Measurements from ENCODE around the gene RCOR1. TPM values are rescaled to one million over a fixed set of nuclear protein-coding genes. Genes with fewer than 3 reads are reported as not detected.

Gene RCOR1
- total RNA-seq, 1 donor from 2014 or later, result 11.0 TPM

DNA sequence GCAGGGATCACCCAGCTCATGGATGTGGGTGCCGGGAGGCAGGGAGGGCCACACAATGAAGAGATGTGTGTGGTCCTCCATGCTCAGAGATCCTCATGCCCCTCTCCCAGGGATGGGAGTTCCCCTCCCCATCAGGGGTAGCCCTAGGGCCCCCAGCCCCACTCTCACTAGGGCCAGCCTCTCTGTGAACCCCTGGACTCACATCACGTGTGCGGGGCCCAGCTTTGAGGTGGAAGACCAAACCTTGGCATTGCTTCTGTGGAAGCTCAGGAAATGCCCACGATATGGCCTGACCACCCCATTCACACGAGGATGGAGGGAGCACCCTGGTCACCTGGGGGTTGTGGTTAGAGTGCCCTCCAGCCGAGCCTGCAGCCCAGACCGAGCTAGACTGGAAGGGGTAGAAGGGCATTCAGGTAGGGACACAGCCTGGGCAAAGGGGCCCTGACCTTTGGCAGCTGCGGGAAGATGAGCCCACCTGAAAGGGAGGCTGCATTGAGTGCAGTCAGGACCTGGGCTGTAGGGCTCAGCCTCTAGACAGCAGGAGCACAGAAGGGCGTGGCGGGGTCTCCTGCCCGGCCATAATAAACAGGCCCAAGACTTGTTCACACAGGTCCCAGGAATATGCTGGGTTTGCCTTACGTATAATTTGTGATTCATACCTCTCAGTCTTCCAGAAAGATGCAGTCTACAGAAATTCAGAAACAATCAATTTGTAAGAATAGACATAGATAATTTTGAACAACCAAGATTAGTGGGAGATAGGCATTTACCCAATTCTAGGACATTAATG lies 34.8 kb upstream of the RCOR1 start:
- Histone ChIP-seq H3K27ac (replicated peaks) (no peak overlapping the region), H3K4me3 (no peak overlapping the region), H3K27me3 (ENCODE audit: low read depth) (no peaks in the 10 kb centered on the region), H3K4me1 (peaks cover 10% of the 10 kb centered on the region), H3K36me3 (no peaks in the 10 kb centered on the region), H3K9me3 (replicated peaks) (no peaks in the 10 kb centered on the region)
- DNase-seq, result no peak
- intact Hi-C loops (cut with micrococcal nuclease), result no loop called here
- TF ChIP-seq, protein P1, sequence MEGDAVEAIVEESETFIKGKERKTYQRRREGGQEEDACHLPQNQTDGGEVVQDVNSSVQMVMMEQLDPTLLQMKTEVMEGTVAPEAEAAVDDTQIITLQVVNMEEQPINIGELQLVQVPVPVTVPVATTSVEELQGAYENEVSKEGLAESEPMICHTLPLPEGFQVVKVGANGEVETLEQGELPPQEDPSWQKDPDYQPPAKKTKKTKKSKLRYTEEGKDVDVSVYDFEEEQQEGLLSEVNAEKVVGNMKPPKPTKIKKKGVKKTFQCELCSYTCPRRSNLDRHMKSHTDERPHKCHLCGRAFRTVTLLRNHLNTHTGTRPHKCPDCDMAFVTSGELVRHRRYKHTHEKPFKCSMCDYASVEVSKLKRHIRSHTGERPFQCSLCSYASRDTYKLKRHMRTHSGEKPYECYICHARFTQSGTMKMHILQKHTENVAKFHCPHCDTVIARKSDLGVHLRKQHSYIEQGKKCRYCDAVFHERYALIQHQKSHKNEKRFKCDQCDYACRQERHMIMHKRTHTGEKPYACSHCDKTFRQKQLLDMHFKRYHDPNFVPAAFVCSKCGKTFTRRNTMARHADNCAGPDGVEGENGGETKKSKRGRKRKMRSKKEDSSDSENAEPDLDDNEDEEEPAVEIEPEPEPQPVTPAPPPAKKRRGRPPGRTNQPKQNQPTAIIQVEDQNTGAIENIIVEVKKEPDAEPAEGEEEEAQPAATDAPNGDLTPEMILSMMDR (IDR thresholded peaks at IDR 0.05; ENCODE audit: borderline replicate concordance), result no peak

DNA sequence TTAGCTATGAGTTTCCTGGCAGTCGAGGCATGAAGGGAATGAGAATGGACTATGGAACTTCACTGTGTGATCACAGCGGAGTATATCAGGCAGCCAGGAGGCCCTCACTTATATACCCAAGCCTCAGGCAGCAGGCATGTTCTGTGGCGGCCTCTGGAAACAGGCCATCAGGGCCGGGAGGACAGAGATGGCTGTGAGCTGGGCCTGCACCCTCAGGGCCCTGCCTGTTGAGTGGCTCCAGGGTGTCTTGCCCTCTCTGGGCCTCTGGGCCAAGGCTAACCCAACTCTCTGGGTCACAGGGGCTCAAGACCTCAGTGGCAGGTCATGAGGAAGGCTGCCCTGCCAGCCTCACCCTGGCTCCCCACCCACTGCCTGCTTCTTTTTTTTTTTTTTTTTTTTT lies 33.9 kb upstream of the RCOR1 start:
- intact Hi-C loops (cut with micrococcal nuclease), result no loop called here
- Histone ChIP-seq H3K27me3 (ENCODE audit: low read depth) (no peaks in the 10 kb centered on the region), H3K27ac (replicated peaks) (no peak overlapping the region), H3K36me3 (no peaks in the 10 kb centered on the region), H3K9me3 (replicated peaks) (peaks cover 1% of the 10 kb centered on the region), H3K4me1 (peaks cover 10% of the 10 kb centered on the region), H3K4me3 (no peak overlapping the region)
- DNase-seq, result no peak
- TF ChIP-seq, protein P1 (IDR thresholded peaks at IDR 0.05; ENCODE audit: borderline replicate concordance), result no peak

DNA sequence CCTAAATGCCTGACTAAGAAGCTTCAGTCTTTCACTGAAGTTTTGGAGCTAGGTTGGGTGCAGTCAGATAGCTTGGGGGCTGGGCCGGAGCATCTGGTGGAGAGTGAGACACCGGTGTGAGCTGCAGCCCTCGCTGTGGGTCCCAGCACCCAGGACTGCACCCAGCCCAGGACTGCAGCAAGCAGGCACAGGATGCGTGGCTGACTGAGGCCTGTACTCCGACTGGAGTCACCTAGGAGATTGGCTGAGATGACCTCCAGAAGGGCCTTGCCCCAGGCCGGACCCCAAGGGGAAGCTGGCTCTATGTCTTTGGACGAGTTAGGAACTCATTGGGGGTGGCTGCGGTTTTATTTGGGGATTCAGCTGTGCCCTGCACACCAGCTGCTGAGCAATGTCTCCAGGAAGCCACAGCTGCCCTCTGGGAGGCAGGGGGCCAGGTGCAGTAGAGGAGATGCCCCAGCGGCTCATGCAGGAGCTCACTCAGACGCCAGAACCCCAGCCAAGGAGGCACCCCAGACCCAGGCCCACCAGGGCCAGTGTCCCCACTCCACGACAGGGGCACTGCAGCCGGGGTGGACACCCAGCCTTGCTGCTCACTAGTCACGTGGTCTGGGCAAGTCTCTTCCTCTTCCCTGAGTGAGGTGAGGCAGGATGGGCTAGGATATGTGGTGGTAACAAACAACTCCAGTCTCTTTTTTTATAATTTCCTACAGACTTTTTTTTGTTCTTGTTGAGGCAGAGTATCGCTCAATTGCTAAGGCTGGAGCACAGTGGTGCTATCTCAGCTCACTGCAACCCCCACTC lies 31.8 kb upstream of the RCOR1 start:
- Histone ChIP-seq H3K4me3 (no peak overlapping the region), H3K27me3 (ENCODE audit: low read depth) (no peaks in the 10 kb centered on the region), H3K9me3 (replicated peaks) (peaks cover 4% of the 10 kb centered on the region), H3K27ac (replicated peaks) (no peak overlapping the region), H3K36me3 (no peaks in the 10 kb centered on the region), H3K4me1 (no peaks in the 10 kb centered on the region)
- intact Hi-C loops (cut with micrococcal nuclease), result no loop called here
- DNase-seq, result no peak
- TF ChIP-seq, protein P1 (IDR thresholded peaks at IDR 0.05; ENCODE audit: borderline replicate concordance), result no peak

DNA sequence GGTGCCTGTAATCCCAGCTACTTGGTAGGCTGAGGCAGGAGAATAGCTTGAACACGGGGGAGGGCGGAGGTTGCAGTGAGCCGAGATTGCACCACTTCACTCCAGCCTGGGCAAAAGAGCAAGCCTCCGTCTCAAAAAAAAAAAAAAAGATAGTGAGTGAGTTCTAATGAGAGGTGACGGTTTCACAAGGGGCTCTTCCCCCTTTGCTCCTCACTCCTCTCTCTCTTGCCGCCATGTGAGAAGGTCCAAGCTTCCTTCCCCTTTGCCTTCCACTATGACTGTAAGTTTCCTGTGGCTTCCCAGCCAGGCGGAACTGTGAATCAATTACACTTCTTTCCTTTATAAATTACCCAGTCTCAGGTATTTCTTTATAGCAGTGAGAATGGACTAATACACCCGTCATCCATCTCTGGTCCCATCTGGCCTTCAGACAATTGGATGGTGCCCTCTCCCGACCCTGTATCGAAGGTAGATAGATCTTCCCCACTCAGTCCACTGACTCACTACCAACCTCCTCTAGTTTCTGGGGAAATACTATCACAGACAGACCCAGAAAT lies 27.0 kb upstream of the RCOR1 start:
- no peak overlapping the region for H3K27ac ChIP-seq (replicated peaks)
- TF ChIP-seq, protein P1 (IDR thresholded peaks at IDR 0.05; ENCODE audit: borderline replicate concordance), result no peak
- H3K27me3 ChIP-seq (ENCODE audit: low read depth), result peaks cover 3% of the 10 kb centered on the region
- intact Hi-C loops (cut with micrococcal nuclease), result no loop called here
- H3K4me3 ChIP-seq, result no peak overlapping the region
- H3K4me1 ChIP-seq, result no peaks in the 10 kb centered on the region
- no peaks in the 10 kb centered on the region for H3K36me3 ChIP-seq
- no peak for DNase-seq
- H3K9me3 ChIP-seq (replicated peaks), result peaks cover 4% of the 10 kb centered on the region

DNA sequence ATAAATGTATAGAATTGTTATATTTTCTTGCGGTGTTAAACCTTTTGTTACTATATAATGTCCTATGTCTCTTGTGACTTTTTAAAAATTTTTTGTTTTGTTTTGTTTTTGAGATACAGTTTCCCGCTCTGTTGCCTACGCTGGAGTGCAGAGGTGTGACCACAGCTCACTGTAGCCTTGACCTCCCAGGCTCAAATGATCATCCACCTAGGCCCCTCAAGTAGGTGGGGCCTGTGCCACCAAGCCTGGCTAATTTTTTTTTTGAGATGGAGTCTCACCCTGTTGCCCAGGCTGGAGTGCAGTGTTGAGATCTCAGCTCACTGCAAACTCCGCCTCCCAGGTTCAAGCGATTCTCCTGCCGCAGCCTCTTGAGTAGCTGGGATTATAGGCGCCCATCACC lies 26.5 kb upstream of the RCOR1 start:
- H3K4me3 ChIP-seq, result no peak overlapping the region
- no peaks in the 10 kb centered on the region for H3K4me1 ChIP-seq
- peaks cover 4% of the 10 kb centered on the region for H3K27me3 ChIP-seq (ENCODE audit: low read depth)
- peaks cover 4% of the 10 kb centered on the region for H3K9me3 ChIP-seq (replicated peaks)
- intact Hi-C loops (cut with micrococcal nuclease), result no loop called here
- H3K36me3 ChIP-seq, result no peaks in the 10 kb centered on the region
- TF ChIP-seq, protein P1 (IDR thresholded peaks at IDR 0.05; ENCODE audit: borderline replicate concordance), result no peak
- no peak overlapping the region for H3K27ac ChIP-seq (replicated peaks)
- no peak for DNase-seq
